T-helper 1 cell treated with Interleukin-12 subunit alpha and Interleukin-12 subunit beta and Interleukin-4 antibody, amounts not matched to agents 30 ng/mL and 1 ng/mL, for 36 hours (primary cell): ENCODE data around the gene CTTNBP2NL. TPM values are rescaled to one million over a fixed set of nuclear protein-coding genes. Genes with fewer than 3 reads are reported as not detected.

Source experiments
- intact Hi-C: fragments of 100-400 bp; cut with micrococcal nuclease; formaldehyde crosslinking; loops from one replicate; pipeline ENCODE4 v1.15.1; 2024
- total RNA-seq: library from RNA; stranded (reverse); gene quantifications from 2 replicates; pipeline ENCODE4 v1.2.3, GENCODE V29; 2022

Gene CTTNBP2NL, protein sequence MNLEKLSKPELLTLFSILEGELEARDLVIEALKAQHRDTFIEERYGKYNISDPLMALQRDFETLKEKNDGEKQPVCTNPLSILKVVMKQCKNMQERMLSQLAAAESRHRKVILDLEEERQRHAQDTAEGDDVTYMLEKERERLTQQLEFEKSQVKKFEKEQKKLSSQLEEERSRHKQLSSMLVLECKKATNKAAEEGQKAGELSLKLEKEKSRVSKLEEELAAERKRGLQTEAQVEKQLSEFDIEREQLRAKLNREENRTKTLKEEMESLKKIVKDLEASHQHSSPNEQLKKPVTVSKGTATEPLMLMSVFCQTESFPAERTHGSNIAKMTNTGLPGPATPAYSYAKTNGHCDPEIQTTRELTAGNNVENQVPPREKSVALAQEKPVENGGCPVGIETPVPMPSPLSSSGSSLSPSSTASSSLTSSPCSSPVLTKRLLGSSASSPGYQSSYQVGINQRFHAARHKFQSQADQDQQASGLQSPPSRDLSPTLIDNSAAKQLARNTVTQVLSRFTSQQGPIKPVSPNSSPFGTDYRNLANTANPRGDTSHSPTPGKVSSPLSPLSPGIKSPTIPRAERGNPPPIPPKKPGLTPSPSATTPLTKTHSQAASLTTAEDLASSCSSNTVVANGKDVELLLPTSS
- 3.1 and 5.5 TPM in 2 replicates for total RNA-seq

DNA sequence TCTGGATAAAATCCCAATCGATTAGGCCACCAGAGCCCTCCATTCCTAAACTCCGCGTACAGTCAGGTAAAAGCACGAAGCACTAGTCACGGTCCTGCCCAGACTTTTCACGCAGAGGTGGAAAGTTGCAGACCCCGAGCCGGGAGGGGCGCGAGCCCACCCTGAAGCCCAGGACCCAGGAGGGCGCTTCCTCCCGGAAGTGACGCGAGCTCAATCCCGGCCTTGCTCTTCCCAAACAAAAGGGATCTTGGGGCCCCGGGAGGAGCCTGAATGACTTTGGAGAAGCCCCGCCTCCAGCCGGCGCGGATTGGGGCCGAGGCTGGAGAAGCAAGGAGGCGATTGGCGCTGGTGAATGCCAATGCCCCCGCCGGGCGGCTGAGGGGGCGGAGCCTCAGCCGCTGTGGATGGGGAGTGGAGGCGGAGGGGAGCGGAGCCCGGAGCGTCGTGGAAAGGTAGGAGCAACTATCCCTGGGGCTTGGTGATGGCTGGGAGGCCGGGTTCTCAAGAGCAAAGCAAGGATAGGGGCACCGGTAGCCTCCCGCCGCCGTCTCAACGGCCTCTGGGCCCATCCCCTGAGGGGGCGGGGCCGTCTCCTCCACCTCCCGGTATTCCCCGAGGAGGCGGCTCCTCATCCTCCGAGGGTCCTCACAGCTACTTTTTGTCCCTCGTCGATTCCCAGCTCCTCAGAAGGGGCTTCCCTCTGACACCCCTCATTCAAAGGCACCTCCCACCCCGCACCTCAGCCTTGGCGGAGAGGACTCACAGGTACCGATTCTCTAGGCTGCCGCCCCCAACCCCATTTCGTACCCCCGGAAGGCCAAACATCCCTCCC is at the start of gene CTTNBP2NL:
Gene CTTNBP2NL (plus strand): TSS at position 394 of the 832 bp plus-strand sequence. CDS start 19,952 bp downstream, outside the sequence.
- intact Hi-C loops, result loop anchor here (1.0 to 10.0 kb wide), 6 partner anchors 70 to 1419 kb away; partner anchors contain the start of genes PPM1J, RSBN1 and SLC16A1

DNA sequence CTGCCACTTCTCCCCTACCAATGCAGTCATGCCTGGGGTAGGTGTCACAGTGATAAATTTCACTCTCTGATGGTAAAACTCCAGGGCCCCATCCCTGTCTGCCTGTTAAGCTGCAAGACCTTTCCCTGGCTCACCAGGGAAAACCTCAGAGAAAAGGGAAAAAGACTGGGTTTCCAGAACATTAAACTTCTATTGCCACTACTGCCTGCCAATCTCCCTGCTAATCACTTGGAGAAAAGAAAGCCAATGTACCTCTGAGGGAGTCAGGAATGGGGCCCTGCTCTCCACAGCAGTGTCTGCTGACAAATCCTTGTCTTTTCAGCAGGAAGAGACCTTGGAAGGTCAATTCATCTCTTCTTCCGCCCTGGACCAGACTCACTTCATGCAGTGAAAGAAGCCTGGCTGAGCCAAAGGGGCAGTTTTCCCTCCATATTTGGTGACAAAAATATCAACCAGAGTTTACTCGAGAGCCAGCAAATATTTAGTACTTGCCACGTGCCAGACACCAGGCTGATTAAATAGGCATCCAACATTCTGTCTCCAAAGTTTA is 49.1 kb upstream of the CTTNBP2NL start:
- intact Hi-C loops, result no loop called here

DNA sequence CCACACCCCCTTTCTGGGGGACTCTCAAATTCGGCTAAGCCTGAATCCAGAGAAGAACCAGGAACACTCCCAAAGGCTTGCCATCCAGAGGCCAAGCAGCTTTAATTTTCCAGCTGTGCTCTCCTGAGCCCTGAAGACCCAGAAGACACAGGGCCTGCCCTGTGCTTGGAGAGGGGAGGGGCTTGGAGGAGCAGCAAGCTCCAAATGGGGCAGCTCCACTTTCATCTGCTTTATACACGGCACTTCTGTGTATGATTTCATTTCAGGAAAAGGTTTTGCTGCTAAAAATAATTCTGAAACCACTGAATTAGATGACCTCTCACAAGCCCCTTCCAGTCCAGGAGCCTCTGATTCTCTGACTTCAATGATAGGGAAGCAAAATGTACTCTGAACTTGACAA is 39.2 kb upstream of the CTTNBP2NL start:
- intact Hi-C loops, result no loop called here

DNA sequence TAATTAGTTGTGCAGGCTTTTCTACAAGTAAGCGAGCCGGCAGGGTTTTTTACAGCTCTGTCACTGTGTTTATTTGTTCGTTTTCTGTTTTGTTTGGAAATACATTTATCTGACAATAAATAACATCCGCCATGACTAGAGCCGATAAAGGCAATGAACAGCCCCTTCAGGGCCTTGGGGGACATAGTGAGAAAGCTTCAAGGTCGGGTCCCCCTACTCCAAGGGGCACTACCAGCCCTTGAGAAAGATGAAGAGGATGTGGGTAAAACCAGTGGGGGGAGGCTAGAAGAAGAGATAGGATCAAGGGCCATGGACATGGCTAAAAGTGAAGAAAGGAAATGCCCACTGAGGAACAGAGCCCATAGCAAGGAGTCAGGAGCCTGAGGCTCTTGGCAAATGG is 38.5 kb upstream of the CTTNBP2NL start:
- intact Hi-C loops, result no loop called here

DNA sequence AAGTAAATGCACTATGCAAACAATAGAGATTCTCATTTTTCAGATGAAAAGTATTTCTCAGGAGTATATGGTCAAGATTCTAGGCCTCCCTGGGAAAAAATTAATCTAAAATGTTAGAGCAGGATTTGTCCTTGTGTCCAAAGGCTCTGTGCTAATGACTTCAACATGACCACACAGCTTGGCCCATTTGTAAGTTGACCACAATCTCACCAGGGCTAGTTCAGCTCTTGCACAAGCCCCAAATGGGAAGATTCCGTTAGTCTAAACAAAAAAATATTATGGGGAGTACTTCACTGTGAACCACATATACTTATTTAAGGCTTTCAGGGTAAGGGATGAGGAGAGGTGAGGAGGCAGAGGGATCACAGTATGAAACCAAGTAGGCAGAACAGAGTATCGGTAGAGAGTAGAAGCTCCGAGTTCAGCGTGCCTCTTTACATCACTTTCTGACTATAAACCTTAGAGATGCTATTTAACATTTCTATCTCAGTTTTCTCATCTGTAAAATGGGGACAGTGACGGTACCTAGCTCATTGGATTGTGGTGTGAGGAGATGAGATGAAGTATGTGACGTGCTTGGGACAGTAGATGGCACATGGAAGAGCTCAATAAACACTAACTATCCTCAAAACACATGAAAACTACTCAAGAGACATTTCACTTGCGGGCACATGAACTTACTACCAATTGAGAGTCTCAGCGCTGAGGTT is 37.8 kb upstream of the CTTNBP2NL start:
- intact Hi-C loops, result loop anchor here (1.0 kb wide), 3 partner anchors 11 to 256 kb away; no protein-coding TSS in a partner anchor

DNA sequence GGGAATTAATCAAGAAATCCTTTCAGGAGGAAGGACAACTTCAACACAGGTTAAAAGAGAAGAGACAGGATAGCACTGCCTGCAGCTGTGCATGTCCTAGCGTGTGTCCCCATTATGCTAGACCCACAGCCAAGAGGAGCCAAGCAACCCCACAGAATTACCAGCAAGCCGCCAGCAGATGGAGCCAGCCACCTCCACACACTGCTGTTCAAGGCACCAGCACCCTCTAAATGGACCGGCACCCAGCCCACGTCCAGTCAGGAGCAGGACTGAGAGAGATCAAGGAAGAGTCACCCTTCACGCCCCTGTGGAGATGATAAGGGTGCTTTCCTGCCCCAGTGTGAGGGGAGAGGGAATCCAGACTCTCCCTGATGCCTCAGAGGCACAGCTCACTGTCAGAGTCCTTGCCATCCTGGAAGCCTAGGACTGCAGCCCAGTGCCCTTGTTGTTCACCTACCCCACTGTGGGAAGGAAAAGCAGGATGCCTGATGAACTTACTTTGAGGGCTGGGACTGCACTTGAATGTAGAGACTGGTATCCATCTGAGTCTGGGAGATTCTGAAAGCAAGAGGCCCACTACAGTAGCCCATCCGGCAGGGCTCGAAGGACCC is 37.1 kb upstream of the CTTNBP2NL start:
- intact Hi-C loops, result loop anchor here (1.0 kb wide), 3 partner anchors 10 to 255 kb away; no protein-coding TSS in a partner anchor

DNA sequence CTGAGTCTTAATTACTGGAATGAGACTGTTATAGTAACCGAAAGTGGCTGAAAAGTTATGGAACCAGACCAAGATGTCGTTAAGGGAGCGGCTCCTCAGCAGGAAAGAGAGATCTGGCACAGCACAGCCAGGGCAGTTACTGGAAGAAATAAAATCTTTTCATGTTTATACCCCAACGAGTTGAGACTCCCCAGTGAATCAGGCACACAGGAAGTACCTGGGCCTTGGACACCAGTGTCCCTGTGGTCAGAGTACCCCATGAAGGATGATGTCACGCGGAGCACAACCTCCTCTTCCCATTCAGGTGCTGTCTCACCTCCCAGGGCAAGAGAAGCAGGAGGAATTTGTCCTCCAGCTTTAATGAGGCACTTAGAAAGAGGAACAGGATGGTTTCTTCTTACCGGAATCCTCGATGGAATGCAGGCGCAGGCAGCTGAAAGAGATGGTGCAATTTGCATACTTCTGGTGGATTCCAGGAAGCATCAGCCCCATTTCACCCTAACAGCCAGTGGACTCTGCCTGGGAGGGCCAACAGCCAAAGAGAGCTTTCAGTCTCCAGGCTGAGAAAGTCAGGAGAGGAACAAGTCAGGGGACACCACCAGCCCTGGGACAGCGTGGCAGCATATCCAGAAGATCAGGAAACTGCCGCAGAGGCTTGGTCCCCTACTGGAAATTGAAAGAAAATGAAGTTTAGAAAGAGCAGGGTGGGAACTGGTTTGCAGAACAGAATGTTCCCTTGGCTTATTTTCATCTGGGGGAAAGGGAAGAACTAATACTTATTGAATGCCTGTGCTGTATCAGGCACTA is 35.9 kb upstream of the CTTNBP2NL start:
- intact Hi-C loops, result no loop called here

DNA sequence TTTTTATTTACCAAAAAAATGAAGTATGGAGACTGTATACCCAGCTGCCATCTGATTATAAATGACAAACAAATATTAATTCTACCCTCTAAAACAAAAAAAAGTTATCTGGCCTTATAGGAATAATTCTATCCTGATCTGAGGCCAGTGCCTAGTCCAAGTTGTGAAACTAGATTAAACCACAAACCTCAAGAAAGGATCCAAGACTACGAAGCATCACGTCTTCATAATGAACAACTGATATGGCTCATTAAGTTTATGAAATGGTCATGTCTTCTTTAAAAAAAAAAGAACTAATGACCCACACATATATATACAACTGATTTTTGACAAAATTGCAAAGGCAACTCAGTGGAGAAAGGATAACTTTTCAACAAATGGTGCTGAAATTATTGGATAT is 32.4 kb upstream of the CTTNBP2NL start:
- intact Hi-C loops, result no loop called here

DNA sequence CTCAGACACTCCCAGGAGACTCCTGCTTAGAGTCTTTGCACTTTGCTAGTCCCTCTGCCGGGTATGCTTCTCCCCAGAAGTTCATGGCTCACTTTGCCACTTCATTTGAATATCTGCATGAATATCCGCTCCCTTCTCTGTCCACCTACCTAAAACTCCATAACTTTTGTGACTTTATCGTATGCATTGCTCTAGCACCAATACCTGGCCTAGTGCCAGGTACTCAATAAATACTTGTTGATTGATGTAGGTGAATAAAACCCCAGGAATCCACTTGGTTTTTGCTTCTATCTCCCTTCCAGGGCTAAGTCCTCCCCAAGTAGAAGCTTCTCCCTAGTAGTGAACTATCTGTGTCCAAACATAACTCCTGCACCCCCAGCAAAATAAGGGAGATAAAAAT is 27.8 kb upstream of the CTTNBP2NL start:
- intact Hi-C loops, result no loop called here

DNA sequence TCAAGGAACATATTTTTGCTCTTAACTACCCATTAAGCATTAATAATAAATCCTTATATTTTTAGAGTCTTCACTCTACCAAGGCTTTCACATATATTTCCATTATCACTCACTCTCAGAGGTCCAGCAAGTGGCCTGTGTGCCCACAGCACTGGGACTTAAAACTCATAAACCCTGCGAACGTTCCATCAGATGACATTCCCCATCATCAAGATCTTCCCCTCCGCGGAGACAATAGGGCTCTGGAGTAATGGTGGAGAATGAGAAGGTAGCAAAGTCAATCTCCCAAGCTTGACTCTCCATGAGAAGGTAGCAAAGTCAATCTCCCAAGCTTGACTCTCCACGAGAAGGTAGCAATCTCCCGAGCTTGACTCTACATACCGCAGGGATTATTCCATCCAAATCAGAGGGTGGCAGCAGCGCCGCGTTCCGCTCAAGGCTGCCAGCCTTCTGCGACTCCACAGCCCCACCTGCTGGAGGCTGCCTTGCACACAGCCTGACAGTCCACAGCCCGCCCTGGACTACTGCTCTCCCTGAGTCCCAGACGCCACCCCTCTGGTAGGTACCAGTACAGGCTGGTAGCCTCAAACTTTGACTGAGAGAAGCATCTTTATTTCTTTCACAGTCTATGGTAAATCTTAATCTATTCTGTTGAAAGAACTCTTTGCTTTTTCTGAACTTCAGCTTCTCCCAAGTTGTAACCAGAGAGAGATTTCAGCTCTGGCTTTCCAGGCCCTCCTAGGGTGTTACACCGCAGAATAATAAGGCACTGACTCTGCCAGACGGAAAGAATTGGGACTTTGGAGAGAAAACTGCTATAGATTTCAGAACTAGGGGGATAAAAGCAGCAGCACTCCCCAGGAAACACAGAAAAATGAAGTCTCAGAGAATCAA is 26.4 kb upstream of the CTTNBP2NL start:
- intact Hi-C loops, result loop anchor here (1.0 kb wide), 3 partner anchors 11 to 97 kb away; no protein-coding TSS in a partner anchor

DNA sequence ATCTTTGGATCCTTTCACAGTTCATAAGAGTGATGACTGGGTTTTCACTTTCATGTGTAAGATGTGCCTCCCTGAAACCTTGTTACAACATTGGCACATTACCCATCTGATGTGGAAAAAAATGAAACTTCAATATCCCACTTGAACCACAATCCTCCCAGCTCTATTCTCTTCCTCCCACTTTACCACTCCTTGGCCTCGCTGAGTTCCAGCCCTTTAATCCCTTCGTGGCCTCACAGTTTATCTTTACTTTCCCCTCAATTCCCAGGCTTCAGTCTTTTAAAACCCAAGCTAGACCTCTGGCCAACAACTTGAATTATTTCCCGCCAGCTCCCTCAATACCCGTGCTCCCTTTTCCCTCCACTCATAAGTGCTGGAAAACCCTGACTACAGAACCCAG is 25.0 kb upstream of the CTTNBP2NL start:
- intact Hi-C loops, result no loop called here

DNA sequence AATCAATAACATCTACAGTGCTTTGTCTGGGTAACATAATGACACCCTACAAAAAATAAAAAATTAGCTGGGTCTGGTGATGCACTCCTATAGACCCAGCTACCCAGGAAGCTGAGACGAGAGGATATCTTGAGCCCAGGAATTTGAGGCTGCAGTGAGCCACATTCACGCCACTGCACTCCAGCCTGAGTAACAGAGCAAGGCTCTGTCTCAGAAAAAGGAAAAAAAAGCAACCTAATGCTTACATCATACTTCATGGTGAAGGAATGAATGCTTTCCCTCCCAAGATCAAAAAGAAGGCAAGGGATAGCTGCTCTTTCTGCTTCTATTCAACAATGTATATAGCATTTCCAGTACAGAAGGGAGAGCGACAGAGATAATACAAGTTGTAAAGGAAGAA is 24.2 kb upstream of the CTTNBP2NL start:
- intact Hi-C loops, result no loop called here

DNA sequence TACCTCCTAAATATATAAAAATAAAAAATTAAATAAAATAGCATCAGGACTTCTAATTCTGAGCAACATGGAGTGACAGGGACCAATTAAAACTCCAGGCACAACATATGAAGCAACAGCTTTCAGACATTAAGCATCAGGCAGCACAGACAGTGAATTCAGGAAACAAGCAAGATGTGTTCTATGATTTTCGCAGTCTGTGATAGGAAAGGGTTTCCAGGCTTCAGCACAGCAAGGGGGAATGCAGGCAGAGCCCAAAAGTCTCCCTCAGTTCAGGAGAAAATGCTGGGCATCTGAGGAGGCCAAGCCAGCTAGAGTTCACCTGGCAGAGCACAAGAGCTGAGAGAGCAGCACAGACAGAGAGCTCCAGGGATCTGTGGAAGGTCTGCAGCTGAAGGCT is 22.2 kb upstream of the CTTNBP2NL start:
- intact Hi-C loops, result no loop called here

DNA sequence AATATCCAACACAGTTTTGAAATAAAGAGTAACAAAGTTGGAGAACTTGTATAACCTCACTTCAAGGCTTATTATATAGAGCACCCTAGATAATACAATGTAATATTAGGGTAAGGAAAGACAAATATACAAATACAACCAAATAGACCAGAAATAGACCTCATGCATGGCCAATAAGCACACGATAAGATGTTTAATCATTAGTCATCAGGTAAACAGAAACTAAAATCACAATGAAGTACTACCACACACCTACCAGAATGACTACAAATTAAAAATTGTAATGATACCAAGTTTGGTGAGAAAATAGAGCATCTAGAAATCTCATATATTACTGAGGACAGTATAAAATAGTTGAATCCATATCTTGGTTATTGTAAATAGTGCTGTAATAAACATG is 20.3 kb upstream of the CTTNBP2NL start:
- intact Hi-C loops, result no loop called here

DNA sequence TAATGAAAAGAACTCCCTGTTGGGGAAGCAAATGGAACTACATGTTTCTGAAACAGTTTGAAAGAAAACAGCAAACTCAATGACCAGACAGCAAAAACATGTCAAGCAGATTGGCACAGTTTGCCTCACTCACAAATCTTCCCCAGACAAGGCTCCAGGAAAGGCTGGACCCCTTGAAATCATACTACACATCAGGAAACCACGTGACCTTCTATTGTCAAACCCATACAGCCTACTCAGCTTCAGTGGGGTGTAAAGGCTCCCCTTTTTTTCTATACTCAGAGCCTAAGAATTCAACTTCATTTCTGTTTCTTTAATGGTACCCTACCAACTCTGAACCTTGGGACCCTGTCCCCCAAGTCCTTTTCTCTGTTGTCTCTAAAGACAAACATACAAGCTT is 15.7 kb upstream of the CTTNBP2NL start:
- intact Hi-C loops, result no loop called here

DNA sequence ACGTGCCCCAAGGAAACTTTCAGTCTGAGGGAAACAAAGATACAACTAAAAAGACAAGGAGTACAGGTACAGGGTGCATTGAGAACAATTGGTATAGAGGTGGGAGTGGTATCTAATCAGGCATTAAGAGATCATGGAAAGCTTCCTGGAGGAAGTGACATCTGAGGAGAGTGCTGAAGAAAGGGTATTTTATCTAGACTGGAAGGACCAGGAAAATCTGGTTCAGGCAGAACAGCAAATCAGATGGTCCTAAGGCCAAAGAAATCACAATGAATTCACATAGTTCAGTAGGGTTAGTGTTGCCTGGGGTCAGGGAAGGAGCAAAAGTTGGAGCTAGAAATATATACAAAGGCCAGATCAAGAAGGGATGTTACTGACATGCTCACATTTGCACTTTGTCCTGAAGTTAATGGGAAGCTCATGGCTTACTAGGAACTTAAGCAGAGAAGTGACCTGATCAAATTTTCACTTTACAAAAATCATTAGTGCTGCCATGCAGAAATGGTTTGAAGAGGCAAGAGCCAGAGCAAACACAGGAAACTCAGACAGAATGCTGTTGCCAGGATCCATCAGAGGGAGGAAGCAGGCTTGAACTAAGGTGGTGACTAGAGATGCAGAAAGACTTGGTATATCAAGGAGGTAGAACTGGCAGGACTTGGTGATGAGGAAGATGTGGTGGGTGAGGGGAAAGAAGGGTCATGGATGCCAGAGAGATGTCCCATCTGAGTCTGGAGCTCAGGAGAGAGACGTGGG is 14.5 kb upstream of the CTTNBP2NL start:
- intact Hi-C loops, result no loop called here

DNA sequence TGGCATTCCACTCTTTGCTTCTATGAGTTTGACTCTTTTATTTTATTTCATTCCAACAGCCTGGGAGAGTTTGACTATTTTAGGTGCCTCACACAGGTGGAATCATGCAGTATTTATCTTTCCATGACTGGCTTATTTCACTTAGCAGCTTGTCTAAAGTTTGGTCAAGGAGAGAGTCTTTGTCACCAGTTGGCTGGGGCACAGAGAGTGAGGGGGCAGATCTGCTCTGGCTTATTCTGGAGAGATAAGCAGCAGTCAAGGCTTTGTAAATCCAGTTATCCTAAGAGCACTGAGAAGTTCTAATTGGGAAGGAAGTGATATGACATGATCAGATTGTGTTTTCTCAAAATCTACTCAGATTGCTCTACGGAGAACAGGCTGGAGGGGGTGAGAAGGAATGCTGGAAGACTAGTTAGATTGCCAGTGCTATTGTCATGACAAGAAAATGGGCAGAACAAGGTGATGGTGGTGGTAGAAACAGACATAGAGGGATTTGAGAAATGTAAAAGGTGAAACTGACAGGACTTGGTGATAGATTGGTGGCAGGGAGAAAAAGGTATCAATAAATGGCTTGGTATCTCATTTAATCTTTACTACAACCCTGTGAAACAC is 12.1 kb upstream of the CTTNBP2NL start:
- intact Hi-C loops, result no loop called here
